Stimulated activated CD4-positive, alpha-beta T cell treated with anti-CD3 and anti-CD28 coated beads, Interleukin-1b, Interleukin-23, amount 100 ng/mL, for 1 hour (primary cell): ENCODE measurements around the gene BTBD18.

Experiments
- DNase-seq, 2 donors: peaks; one replicate each; pipeline ENCODE4 v3.0.0-alpha.2; 2020; ENCODE audit warnings: low read depth in 2 of 2

BTBD18 gene

GRCh38 chr11:57775491-57775890, 23.9 kb upstream of the BTBD18 start:
- DNase-seq, result no peak

DNA sequence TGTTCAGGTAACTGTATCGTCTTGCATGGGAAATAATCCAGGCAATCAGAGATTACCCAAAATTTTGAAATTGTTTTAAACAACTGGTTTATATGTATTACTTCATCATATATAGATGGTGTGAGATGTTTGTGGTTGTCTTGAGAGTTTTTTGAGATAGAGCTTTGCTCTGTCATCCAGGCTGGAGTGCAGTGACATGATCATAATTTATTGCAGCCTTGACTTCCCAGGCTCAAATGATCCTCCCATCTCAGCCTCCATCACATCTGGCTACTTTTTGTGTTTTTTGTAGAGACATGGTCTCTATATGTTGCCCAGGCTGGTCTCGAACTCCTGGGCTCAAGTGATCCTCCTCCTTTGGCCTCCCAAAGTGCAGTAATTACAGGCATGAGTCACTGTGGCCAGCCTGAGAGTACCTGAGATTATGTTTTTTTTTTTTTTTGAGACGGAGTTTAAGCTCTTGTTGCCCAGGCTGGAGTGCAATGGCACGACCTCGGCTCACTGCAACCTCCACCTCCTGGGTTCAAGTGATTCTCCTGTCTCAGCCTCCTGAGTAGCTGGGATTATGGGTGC, 21.5 kb upstream of the BTBD18 start:
- DNase-seq, result no peak

GRCh38 chr11:57772562-57772961, 20.9 kb upstream of the BTBD18 start:
- no peak for DNase-seq

GRCh38 chr11:57771365-57771764, 19.7 kb upstream of the BTBD18 start:
- DNase-seq, result no peak

- DNase-seq, result no peak
Observed at GRCh38 chr11:57770793-57771192, 19.2 kb upstream of the BTBD18 start.

- DNase-seq, result no peak
Observed at GRCh38 chr11:57764972-57765371, 13.4 kb upstream of the BTBD18 start.

DNA sequence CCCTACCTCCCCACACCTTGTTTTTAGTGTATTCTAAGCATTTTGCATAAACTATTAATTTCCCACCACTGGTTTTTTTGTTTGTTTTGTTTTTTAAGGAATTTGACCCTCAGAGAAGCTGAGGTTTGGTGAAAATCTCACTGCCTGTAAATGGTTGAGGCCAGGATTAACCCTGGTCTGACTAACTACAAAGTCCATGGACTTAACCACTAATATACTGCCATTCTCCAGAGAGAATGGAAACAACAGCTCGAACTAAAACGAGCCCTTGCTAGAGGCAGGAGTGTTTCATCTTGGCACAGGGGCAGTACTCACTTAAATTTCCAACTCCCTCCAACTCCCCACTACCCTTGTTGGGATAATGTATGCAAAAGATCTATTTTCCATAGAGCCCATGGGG, 12.9 kb upstream of the BTBD18 start:
- DNase-seq, result no peak

DNA sequence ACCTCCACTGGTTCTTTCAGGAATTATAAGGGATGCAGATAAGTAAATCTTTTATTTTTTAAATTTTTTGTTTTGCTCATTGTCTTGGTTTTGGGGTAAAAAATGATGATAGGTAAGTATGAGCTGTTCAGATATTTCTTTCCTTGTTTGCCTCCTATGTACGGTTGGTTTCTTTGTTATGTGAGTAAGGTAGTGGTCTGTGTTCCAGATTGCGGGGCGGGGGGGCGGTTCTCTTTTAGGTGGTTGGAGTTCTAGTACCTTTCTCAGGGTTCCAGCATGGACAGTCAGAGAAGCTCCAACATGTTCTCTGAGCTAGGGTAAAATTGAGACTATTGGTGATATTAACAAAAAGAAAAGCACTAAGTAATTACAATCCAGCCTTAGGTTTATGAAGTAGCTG, 12.4 kb upstream of the BTBD18 start:
- DNase-seq, result no peak

GRCh38 chr11:57763568-57763967, 11.9 kb upstream of the BTBD18 start:
- no peak for DNase-seq

GRCh38 chr11:57762235-57762861, 10.7 kb upstream of the BTBD18 start:
- DNase-seq, result no peak

- DNase-seq, result no peak
Observed at GRCh38 chr11:57761301-57762234, 9.9 kb upstream of the BTBD18 start, which contains the start of gene CTNND1. CTNND1 (plus strand) TSS chr11:57761802; CDS start chr11:57791479, 29,677 bp downstream.

DNA sequence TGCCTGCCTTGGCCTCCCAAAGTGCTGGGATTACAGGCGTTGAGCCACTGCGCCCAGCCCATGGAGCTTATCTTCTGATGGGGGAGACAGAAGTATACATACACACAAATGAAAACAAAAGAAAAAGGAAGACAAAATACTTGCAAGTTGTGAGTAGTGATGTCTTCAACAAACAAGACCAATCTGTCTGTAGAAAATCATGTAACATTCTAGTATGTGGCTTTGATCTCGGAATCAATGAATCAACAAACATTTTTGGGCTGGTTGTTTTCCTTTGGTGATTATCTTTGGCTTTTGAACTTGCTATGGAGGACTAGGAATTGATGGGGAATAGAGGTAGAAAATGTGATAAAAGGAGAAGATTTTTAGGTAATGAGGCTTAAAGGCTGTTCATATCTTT, 6.6 kb upstream of the BTBD18 start:
- no peak for DNase-seq

GRCh38 chr11:57752954-57753353, 1.3 kb upstream of the BTBD18 start:
- no peak for DNase-seq

- no peak for DNase-seq
Observed at GRCh38 chr11:57751176-57751575, 443 bp downstream of the BTBD18 start.

DNA sequence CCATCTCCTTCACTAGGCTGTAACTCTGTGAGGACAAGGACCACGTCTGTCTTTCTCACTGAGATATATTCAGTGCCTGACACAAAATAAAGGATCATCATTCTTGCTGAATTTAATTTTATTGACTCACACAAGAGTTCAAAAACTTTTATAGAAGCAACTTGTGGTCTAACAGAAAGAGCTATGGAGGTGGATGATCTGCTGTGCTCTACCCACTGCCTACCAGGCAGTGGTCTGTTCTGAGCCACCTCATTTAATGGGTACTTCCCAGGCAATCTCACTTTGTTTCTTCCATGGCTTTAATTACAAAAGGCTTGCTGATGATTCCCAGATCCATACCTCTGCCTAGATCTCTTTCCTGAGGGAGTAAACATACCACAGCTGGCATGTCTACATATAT, 4.7 kb downstream of the BTBD18 start:
- DNase-seq, result no peak

DNA sequence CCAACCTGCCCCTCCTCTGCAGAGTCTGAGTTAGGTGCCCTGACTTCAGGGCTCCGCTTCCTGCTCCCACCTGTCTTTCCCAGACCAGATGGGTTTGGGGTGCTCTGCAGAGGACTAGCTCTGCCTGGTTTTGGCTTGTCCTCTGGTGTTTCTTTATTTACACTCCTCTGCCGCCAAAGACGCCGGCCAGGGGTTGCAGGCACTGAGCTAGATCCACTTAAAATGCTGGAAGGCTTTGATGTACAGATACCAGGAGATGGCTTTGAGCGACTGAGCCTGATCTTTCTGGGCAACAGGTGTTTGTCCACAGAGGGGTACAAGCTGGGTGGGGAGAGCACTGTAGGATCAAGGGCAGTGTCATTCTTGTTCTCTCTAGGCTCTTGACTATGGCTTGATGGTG, 6.4 kb downstream of the BTBD18 start:
- no peak for DNase-seq

GRCh38 chr11:57744357-57744756, 7.3 kb downstream of the BTBD18 start:
- DNase-seq, result no peak

- no peak for DNase-seq
Observed at GRCh38 chr11:57742087-57742452, 9.5 kb downstream of the BTBD18 start.

DNA sequence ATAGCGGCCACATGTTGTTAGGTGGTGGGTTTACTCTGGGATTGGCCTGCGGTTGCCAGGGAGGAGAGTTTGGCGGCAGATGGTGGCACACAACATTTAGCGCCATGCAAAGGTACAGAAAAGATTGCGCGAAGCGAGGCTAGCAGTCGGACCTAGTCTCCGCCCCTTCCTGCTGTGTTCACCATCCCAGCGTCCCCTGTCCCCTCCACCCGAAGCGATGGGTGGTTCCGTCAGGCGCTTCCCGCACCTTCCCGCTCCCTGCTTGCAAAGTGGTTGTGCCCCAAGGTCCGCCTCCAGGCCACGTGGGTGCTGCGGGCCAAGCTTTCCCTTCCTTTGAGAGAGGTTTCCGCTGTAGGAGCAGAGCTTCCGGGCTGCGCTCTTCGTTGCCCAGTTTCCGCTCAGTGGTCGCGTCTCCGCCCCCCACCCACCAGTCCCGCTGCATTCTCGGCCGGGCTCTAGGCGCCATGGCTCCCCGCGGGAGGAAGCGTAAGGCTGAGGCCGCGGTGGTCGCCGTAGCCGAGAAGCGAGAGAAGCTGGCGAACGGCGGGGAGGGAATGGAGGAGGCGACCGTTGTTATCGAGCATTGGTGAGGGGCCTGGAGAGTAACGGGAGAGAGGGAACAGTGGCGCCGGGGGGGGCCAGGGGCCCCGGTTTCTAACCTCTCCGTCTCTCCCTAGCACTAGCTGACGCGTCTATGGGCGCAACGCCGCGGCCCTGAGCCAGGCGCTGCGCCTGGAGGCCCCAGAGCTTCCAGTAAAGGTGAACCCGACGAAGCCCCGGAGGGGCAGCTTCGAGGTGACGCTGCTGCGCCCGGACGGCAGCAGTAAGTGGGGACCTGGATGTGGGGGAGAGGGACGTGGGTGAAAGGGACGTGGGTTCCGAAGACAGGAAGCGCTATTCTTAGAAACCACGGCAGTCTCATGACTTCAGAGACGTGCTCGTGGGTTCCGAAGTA, 10.2 kb downstream of the BTBD18 start, which contains the start of gene SELENOH:
Gene SELENOH, plus strand, starts transcription at position 360 of the 955 bp plus-strand sequence. Its CDS starts 105 bp downstream, at position 465.
- peak; percentile 78 to 89 for DNase-seq

DNA sequence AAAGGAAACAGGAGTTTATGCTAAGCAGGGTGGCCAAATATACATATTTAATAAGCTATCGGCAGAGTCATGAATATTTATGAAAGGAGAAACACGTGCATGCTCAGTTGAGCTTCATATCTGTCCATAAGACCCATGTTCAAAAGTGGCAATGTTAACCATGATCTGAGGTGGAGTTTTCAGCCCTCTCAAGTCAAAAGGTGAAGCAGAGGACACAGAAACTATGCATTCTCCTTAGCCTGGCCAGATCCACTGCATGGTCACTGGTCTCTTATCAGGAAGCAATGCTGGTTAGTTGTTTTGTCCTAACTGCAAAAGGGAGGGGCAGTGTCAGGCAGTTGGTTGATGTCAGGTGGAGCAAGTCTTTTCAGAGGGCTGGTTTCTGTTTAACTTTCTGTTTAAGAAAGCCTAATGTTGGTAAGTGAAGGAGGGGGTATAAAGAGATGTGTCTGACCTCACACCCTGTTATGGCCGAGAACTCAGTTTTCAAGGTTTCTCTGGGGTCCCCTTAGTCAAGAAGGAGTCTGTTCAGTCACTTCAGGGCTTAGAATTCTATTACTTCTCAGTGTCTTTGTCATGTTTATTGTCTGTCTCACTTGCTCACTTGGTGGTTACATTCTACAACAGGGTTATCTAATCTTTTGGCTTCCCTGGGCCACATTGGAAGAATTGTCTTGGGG, 15.9 kb downstream of the BTBD18 start:
- no peak for DNase-seq

GRCh38 chr11:57732661-57733060, 19.0 kb downstream of the BTBD18 start:
- no peak for DNase-seq
